GM19328 (cell line): ENCODE results near the gene EIF4E2.

Source experiments
- ATAC-seq: cut with Tn5 transposase; IDR thresholded peaks from one replicate; pipeline ENCODE4 v1.9.1; 2021; ENCODE audit warnings: mild to moderate bottlenecking, moderate library complexity; ENCODE audit not compliant: unreplicated experiment

Gene EIF4E2

GRCh38 chr2:232593982-232594381 lies 43.5 kb downstream of the EIF4E2 start:
- no peak for ATAC-seq

- no peak for ATAC-seq
Measured at GRCh38 chr2:232597362-232598079, 47.0 kb downstream of the EIF4E2 start.

DNA sequence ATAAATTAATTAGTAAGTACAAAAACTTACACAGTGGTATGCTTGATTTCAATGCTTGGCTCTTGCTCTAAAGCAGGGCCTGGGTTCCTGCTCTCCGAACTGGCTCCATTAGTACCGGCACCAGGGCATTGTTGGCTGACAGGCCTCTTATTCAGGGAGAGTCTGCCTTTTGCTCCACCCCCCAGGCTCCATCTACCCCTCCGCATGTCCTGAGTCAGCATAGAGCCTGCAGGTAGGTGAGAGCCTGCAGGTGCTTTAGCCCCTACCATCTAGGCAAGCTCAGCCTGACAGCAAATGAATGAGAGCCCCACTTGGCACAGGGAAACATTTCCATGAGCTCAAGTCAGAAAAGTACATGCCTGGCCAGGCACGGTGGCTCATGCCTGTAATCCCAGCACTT lies 47.8 kb downstream of the EIF4E2 start:
- ATAC-seq, result no peak

DNA sequence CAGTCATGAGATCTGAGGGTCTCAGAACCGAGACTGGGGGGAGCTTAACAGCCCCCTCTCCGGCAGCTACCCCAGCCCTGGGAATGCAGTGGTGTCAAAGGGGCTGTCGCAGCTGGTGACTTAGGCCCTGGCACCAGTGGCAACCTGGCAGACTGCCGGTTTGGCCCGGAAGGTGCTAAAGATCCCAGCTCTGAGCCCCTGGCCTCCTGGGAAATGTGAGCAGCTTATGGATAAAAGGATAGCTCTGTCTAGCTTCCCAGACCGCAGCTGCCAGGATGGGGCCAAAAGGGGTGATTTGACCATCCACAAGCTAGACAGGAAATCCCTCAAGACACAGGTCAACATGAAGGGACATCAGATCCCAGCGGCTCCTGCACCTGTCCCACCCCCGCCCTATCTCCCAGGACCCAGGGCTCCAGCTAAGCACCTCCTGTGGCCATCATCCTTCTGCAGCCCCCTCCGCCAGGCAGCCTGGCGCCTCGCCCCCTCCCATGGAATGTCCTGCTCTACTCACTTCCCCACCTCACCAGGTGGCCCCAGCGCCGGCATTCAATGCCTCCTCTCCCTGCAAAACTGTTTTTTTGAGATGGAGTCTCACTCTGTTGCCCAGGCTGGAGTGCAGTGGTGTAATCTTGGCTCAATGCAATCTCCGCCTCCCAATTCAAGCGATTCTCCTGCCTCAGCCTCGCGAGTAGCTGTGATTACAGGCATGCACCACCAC lies 49.7 kb downstream of the EIF4E2 start:
- ATAC-seq, result no peak

GRCh38 chr2:232603283-232603682 lies 52.8 kb downstream of the EIF4E2 start:
- ATAC-seq, result no peak

DNA sequence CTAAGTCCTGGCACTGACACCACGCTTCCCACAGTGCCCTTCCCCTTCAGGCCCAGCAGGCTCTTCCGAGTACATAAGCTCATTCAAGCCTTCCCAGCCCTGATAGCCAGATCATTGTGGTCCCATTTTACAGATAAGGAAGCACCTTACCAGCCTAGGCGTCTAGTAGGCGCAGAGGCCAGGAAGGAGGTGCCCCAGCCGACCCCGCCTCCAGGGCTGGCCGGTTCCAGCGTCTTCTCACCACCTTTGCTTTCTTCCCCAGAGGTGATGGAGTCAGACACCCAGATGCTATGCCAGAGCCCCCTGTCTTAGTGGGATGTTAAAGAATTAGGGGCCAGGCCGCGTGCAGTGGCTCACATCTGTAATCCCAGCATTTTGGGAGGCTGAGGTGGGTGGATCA lies 54.0 kb downstream of the EIF4E2 start:
- no peak for ATAC-seq

GRCh38 chr2:232607011-232607410 lies 56.5 kb downstream of the EIF4E2 start:
- no peak for ATAC-seq

DNA sequence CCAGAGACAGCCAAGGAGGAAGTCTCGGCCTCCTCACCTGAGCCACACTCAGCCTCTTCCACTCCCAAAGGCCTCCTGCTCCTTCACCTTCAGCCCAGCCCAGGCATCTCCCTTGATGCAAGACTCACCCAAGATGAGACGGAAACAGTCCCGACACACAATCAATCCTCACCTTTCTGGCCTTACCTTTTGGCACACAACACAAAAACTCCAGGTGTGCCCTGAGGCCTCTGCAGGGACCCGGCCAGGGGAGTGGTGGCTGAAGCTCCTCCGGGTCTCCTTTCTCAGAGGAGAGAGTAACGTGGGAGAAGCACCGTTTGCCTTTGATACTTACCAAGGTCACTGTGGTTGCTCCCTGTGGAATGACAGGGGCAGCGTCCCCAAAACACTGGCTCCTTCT lies 59.1 kb downstream of the EIF4E2 start:
- ATAC-seq, result no peak

- ATAC-seq, result no peak
Measured at GRCh38 chr2:232610081-232610480, 59.6 kb downstream of the EIF4E2 start.

DNA sequence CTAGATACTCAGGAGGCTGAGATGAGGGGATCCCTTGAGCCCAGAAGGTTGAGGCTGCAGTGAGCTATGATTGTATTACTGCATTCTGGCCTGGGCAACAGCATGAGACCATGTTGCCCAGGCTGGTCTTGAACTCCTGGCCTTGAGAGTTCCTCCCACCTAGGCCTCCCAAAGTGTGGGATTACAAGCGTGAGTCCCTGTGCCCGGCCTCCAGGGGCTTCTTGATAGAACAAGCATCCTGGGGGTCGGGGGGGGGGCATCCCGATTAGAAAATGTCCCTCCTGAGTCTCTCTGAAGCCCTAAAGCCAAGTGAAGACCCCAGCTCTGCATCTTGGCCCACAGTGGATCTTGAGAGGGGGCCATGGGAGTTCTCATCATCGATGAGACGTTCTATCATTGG lies 60.6 kb downstream of the EIF4E2 start:
- no peak for ATAC-seq

- ATAC-seq, result no peak
Measured at GRCh38 chr2:232611559-232612218, 61.2 kb downstream of the EIF4E2 start.

- no peak for ATAC-seq
Measured at GRCh38 chr2:232613538-232614134, 63.1 kb downstream of the EIF4E2 start.

GRCh38 chr2:232615339-232615738 lies 64.8 kb downstream of the EIF4E2 start:
- no peak for ATAC-seq
